ENCODE data around the gene HOXA7. TPM values are rescaled to one million over a fixed set of nuclear protein-coding genes. Genes with fewer than 3 reads are reported as not detected.

The HOXA7 gene
- total RNA-seq, 2 donors from 2014 or later: 21.9 to 24.4 TPM

DNA sequence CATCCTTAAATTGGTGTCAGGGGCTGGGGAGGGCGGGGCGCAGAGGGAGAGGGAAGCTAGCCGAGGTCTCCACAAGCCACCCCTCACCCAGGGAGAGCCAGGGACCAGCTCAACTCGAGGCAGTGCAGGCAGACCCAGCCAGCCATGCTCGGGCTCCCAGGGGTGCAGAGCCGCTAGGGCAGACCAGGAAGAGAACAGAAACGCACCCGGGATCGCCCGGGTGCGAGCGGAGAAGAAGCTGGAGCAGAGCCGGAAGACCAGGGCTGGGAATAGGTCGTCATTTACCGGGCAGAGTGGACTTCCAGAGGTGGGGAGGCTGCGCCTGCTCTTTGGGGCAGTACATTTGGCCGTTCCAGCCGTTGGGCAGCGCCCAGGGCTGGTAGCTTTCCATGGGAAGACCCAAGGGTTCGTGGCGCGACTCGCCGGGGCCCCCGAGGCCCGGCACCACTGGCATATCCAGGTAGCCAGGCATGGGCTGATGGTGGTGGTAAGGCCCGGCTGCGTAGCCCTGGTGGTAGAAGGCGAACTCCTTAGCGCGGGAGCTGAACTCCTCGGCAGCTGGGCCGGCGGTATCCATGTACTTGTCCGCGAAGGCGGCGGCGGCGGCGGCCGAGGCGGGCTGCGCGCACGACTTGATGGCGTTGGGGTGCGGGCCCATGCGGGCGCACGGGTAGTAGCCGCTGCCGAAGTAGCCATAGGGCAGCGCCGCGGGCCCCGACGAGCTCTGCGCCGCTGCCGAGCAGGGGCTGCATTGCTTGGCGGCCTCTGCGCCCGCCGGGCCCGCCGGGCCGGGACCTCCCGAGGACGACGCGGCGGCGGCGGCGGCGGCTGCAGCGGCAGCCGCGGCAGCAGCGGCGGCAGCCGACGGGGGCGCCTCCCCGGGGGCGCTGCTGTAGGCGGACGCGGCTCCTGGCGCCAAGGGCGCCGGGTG is 42.7 kb upstream of the HOXA7 start:
- Histone ChIP-seq H3K9me3 (no peaks in the 10 kb centered on the region), H3K4me3 (peak overlapping the region; percentile 68), H3K27me3 (peaks cover 4% of the 10 kb centered on the region), H3K4me1 (no peaks in the 10 kb centered on the region), H3K27ac (peak overlapping the region; percentile 75), H3K9ac (ENCODE audit: low read depth in 2 of 2, low read length in 2 of 2) (peak overlapping the region; percentile 70 to 95), H3K36me3 (no peaks in the 10 kb centered on the region)
- intact Hi-C loops (cut with DNase I): loop anchor here (10.0 kb wide), 2 partner anchors 546 to 896 kb away; partner anchors contain the start of gene TAX1BP1
- DNase-seq: peak; percentile 39
- TF ChIP-seq CTCF (IDR thresholded peaks at IDR 0.05): no peak

DNA sequence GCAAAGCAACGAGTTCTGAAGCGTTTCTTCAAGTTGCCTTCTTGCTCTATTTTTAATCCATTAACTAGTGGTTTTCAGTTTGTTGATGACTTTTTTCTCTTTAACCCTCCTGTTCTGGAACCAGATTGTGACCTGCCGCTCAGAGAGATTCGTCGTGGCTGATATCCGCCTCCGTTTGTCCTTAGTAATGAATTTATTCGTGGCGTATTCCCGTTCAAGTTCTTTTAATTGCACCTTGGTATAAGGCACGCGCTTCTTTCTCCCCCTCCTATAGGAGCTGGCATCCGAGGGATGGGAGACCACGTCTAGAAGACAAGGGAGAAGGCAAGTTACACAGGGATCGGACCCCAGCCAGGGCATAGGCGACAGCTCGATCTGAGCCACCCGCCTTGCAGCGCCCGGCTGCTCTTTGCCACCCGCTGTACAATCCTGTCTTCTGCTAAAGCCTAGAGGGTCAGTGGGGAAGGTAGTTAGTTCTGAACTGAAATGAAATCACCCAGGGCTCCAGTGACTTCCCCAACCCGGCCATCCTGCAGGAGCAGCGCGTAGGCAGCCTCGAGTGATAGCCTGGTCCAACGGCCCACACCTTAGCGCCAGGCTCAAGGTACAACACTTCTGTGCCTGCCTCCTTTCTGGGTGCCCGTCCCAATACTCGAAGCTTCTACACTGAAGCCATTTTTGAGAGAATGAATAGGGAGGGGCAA is 41.8 kb upstream of the HOXA7 start:
- Histone ChIP-seq H3K36me3 (no peaks in the 10 kb centered on the region), H3K4me1 (no peaks in the 10 kb centered on the region), H3K9ac (ENCODE audit: low read depth in 2 of 2, low read length in 2 of 2) (peak overlapping the region; percentile 49 to 95), H3K9me3 (no peaks in the 10 kb centered on the region), H3K27ac (peak overlapping the region; percentile 75), H3K4me3 (peak overlapping the region; percentile 68), H3K27me3 (peaks cover 4% of the 10 kb centered on the region)
- no peak for TF ChIP-seq CTCF (IDR thresholded peaks at IDR 0.05)
- intact Hi-C loops (cut with DNase I): loop anchor here (10.0 kb wide), 2 partner anchors 547 to 897 kb away; partner anchors contain the start of gene TAX1BP1
- DNase-seq: peak; percentile 38

DNA sequence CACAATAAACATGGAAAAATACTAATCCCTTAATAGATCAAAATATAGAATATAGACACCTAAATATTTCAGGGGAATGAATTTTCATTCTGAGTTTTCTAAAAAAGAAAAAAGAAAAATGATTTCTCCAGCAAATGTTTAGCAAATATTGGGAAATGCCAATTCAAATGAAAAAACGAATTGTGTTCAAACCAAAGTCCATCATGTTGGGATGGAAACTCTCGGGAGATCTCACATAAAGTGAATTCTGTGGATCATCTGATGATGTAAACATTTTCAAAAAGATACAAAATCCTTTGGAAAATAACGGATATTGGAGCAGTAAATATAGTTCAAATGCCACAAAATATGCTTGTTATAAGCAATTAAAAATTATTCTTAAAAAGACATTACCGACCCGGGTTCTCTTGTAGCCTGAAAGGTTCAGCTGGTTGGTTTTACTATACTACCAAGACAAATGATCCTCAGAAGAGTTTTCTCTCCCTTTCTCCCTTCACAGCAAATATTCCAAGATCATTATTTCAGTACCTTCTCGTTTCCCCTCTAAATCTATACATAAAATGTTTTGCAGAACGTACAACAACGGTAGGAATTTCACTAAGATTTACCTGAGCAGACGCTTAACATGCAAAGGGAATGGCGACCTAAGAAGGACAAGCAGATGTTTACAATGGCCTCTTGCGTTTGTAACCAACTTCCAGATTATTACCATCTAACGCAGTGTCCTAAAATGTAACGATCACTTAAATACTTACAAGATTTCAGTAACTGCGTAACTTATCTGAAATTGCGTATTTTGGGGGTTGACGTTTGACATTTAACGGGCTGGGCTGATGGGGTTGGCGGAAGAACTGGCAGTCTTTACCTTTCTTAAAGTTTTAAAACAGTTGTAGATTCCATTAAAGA is 40.9 kb upstream of the HOXA7 start:
- no peaks in the 10 kb centered on the region for H3K36me3 ChIP-seq
- H3K27me3 ChIP-seq: peaks cover 4% of the 10 kb centered on the region
- H3K9ac ChIP-seq (ENCODE audit: low read depth in 2 of 2, low read length in 2 of 2): peak overlapping the region; percentile 49 to 95
- no peaks in the 10 kb centered on the region for H3K9me3 ChIP-seq
- TF ChIP-seq CTCF (IDR thresholded peaks at IDR 0.05): no peak
- intact Hi-C loops (cut with DNase I): loop anchor here (10.0 kb wide), 2 partner anchors 547 to 897 kb away; partner anchors contain the start of gene TAX1BP1
- peak overlapping the region; percentile 75 for H3K27ac ChIP-seq
- peak overlapping the region; percentile 68 for H3K4me3 ChIP-seq
- no peaks in the 10 kb centered on the region for H3K4me1 ChIP-seq
- no peak for DNase-seq

DNA sequence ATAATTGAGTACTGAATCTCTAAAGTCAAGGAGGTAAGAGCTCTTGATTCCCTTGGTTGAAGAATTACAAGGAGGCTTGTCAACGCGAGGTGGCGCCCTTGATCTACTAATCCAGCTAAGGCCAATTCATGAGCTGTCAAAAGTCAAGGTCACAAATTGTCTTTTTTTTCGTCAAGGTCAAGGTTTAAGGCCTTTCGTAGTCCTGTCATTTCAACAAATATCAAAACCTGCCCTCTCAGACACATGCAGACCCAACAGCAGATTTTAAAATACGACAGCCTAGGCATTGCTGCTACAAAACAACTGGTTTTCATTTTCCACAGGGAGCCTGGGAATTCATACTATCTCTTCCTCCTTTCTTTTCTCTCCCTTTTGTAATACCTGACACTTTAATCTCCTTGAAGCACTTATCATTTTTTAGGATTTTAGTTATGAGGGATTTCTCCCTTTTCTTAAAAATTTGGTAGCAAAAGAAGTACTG is 39.9 kb upstream of the HOXA7 start:
- H3K4me1 ChIP-seq: no peaks in the 10 kb centered on the region
- peaks cover 4% of the 10 kb centered on the region for H3K27me3 ChIP-seq
- peak; percentile 66 for TF ChIP-seq CTCF (IDR thresholded peaks at IDR 0.05)
- peak; percentile 97 for DNase-seq
- H3K4me3 ChIP-seq: peak overlapping the region; percentile 68
- H3K9ac ChIP-seq (ENCODE audit: low read depth in 2 of 2, low read length in 2 of 2): peak overlapping the region in 1 of 2 donors; percentile 59
- peak overlapping the region; percentile 0 for H3K27ac ChIP-seq
- intact Hi-C loops (cut with DNase I): loop anchor here (10.0 kb wide), 2 partner anchors 548 to 898 kb away; partner anchors contain the start of gene TAX1BP1
- no peaks in the 10 kb centered on the region for H3K36me3 ChIP-seq
- H3K9me3 ChIP-seq: no peaks in the 10 kb centered on the region

Data from colonic mucosa (tissue), 4 donors.